Panc1 (cell line): ENCODE data around the gene USP10. TPM values are rescaled to one million over a fixed set of nuclear protein-coding genes. Genes with fewer than 3 reads are reported as not detected.

Experiments
- ATAC-seq: fragments of 200-7000 bp; cut with Tn5 transposase; 2 replicates; pipeline ENCODE4 v1.9.1; 2020; ENCODE audit warnings: mild to moderate bottlenecking, moderate library complexity
- BruUV-seq: library from RNA; stranded (reverse); fragments of 400-500 nt; replicated peaks from 2 replicates; lab custom pipeline; 2021; lab: Mats Ljungman, UMichigan
- CTCF ChIA-PET: fragments of 300-600 bp; sonication (Branson Sonifier 250); formaldehyde crosslinking; loops from one replicate; lab custom pipeline; 2022; ENCODE audit warnings: antibody characterized with exemption; lab: Charles Lee
- POLR2A ChIA-PET: fragments of 300-600 bp; sonication (Branson Sonifier 250); formaldehyde crosslinking; loops from one replicate; lab custom pipeline; 2022; ENCODE audit warnings: antibody characterized with exemption; lab: Charles Lee
- DNase-seq: peaks from one replicate; pipeline ENCODE4 v3.0.0-alpha.2; 2010; ENCODE audit warnings: low read depth, low spot score
- H3K27ac ChIP-seq: 2 replicates; pipeline ENCODE4 v1.5.1; 2011; ENCODE audit warnings: mild to moderate bottlenecking, low read length, inconsistent platforms
- H3K27me3 ChIP-seq: fragments of 200-500 bp; sonication (Bioruptor generic); 2 replicates; pipeline ENCODE4 v1.6.0; 2014; ENCODE audit warnings: low read length, inconsistent platforms; ENCODE audit not compliant: control insufficient read depth, insufficient read depth
- H3K36me3 ChIP-seq: fragments of 200-500 bp; sonication (Bioruptor generic); 2 replicates; pipeline ENCODE4 v1.5.1; 2014; ENCODE audit warnings: inconsistent platforms, mild to moderate bottlenecking, low read length, moderate library complexity; ENCODE audit not compliant: control insufficient read depth, insufficient read depth
- H3K4me1 ChIP-seq: 2 replicates; pipeline ENCODE4 v1.5.1; 2011; ENCODE audit warnings: inconsistent platforms, mild to moderate bottlenecking, low read length, moderate library complexity; ENCODE audit not compliant: control insufficient read depth, insufficient read depth
- H3K4me3 ChIP-seq, 2 experiments: 2 replicates each; pipeline ENCODE4 v1.5.1; 2011 to 2012; ENCODE audit warnings: low read depth in 2 of 2, low read length in 2 of 2, mild to moderate bottlenecking in 2 of 2, inconsistent platforms in 1 of 2, moderate library complexity in 1 of 2
- H3K9me3 ChIP-seq: fragments of 200-500 bp; sonication (Bioruptor generic); 2 replicates; pipeline ENCODE4 v1.5.1; 2014; ENCODE audit warnings: low read depth, mild to moderate bottlenecking, inconsistent platforms, low read length, moderate library complexity; ENCODE audit not compliant: control insufficient read depth, insufficient read depth
- CTCF ChIP-seq: fragments of 450-650 bp; IDR thresholded peaks from 2 replicates; pipeline ENCODE4 v1.5.1; 2017; ENCODE audit warnings: mild to moderate bottlenecking
- POLR2AphosphoS5 ChIP-seq: IDR thresholded peaks from 2 replicates; pipeline ENCODE4 v1.6.1; 2012; ENCODE audit warnings: mild to moderate bottlenecking, low read depth, low read length, moderate library complexity
- SIN3A ChIP-seq: IDR thresholded peaks from 2 replicates; pipeline ENCODE4 v1.6.1; 2012; ENCODE audit warnings: low read depth, mild to moderate bottlenecking, low read length, moderate library complexity, borderline replicate concordance; ENCODE audit not compliant: insufficient read depth
- TCF7L2 ChIP-seq: IDR thresholded peaks from 2 replicates; pipeline ENCODE4 v1.6.1; 2011; ENCODE audit warnings: mild to moderate bottlenecking, low read depth, low read length, inconsistent platforms
- in situ Hi-C: cut with HindIII; loops from 2 replicates; pipeline ENCODE4 v1.10.0; 2016; ENCODE audit warnings: low sequenced_read_pairs, low pct_unique_long_range_greater_than_20kb
- intact Hi-C: fragments of 100-400 bp; cut with micrococcal nuclease; formaldehyde crosslinking; loops from one replicate; pipeline ENCODE4 v1.10.0; 2022; ENCODE audit not compliant: unreplicated experiment
- total RNA-seq: library from RNA; stranded (reverse); gene quantifications from one replicate; pipeline ENCODE4 v1.2.1, GENCODE V29; 2021; ENCODE audit not compliant: unreplicated experiment
- TF ChIP-seq, protein P1 (sequence below), 2 experiments: IDR thresholded peaks; 2 replicates each; pipeline ENCODE4 v1.6.1; 2011 to 2012; ENCODE audit warnings: low read depth in 2 of 2, control low read depth in 1 of 2, low read length in 1 of 2, mild to moderate bottlenecking in 1 of 2, moderate library complexity in 1 of 2; ENCODE audit not compliant: insufficient read depth in 1 of 2

Gene USP10
- total RNA-seq, 1 experiment from 2014 or later, result 77.4 TPM

- Histone ChIP-seq H3K4me3 (peak overlapping the region; percentile 27 to 47; a peak in 3 of 4 replicates), H3K9me3 (no peaks in the 10 kb centered on the region), H3K27me3 (no peaks in the 10 kb centered on the region), H3K27ac (peak overlapping the region; percentile 98), H3K4me1 (peaks cover 79% of the 10 kb centered on the region), H3K36me3 (no peaks in the 10 kb centered on the region)
- ChIA-PET CTCF (no interaction called here), POLR2A (no interaction called here)
- no TSS peak for BruUV-seq
- intact Hi-C loops (no loop called here), in situ Hi-C loops (no loop called here)
- TF ChIP-seq, protein P1, sequence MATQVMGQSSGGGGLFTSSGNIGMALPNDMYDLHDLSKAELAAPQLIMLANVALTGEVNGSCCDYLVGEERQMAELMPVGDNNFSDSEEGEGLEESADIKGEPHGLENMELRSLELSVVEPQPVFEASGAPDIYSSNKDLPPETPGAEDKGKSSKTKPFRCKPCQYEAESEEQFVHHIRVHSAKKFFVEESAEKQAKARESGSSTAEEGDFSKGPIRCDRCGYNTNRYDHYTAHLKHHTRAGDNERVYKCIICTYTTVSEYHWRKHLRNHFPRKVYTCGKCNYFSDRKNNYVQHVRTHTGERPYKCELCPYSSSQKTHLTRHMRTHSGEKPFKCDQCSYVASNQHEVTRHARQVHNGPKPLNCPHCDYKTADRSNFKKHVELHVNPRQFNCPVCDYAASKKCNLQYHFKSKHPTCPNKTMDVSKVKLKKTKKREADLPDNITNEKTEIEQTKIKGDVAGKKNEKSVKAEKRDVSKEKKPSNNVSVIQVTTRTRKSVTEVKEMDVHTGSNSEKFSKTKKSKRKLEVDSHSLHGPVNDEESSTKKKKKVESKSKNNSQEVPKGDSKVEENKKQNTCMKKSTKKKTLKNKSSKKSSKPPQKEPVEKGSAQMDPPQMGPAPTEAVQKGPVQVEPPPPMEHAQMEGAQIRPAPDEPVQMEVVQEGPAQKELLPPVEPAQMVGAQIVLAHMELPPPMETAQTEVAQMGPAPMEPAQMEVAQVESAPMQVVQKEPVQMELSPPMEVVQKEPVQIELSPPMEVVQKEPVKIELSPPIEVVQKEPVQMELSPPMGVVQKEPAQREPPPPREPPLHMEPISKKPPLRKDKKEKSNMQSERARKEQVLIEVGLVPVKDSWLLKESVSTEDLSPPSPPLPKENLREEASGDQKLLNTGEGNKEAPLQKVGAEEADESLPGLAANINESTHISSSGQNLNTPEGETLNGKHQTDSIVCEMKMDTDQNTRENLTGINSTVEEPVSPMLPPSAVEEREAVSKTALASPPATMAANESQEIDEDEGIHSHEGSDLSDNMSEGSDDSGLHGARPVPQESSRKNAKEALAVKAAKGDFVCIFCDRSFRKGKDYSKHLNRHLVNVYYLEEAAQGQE (IDR thresholded peaks at IDR 0.05; ENCODE audit: insufficient read depth in 1 of 2, low read depth in 2 of 2, low read length in 1 of 2), result no peak
- TF ChIP-seq CTCF (no peak), SIN3A (no peak), TCF7L2 (no peak), POLR2AphosphoS5 (no peak)
- DNase-seq, result no peak
- no peak for ATAC-seq
These were observed 33.0 kb downstream of the USP10 start for GRCh38 chr16:84732674-84733352.

DNA sequence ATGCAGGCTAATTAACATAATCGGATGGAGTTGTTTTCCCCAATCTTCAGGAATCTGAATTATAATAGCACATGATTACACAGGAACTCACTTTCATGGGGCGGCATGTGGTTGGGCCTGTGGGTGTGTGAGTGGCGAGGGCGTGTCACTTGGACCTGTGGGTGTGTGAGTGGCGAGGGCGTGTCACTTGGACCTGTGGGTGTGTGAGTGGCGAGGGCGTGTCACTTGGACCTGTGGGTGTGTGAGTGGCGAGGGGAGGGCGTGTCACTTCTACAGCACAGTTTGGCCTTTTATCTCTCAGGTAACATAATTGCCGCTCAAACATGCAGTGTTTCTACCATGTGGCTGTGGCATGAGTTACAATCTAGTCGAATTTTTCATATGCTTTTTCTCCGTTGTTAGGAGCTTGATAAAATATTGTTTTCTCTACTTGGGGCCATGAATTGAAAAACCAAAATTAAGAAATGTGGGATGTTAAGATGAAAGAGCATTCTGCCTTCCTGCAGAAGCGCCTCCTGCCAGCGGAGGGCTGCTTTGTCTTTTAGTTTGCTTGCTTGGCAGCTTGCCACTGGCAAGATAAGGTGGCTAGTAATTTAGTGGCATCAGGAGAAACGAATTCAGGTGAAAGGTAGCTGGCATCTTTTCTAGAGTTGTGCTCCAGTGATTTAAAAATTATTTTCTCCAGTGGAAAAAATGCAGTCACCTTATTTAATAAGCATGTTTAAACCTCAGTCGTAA, 36.2 kb downstream of the USP10 start:
- ChIA-PET CTCF (interaction anchor here (0.7 kb wide), 1 partner anchor 122 kb away, joined by 6 read pairs; no protein-coding TSS in a partner anchor), POLR2A (no interaction called here)
- BruUV-seq, result no TSS peak

More for the DNA sequence above, 36.2 kb downstream of the USP10 start:
- no peaks in the 10 kb centered on the region for H3K27me3 ChIP-seq
- no peak for DNase-seq
- TF ChIP-seq SIN3A, result no peak
- TF ChIP-seq TCF7L2, result no peak
- peak; percentile 17; the same call in 1 of the 2 replicates for TF ChIP-seq CTCF
- TF ChIP-seq, protein P1 (IDR thresholded peaks at IDR 0.05; ENCODE audit: insufficient read depth in 1 of 2, low read depth in 2 of 2, low read length in 1 of 2), result no peak
- H3K4me3 ChIP-seq, result no peak overlapping the region
- intact Hi-C loops (no loop called here), in situ Hi-C loops (no loop called here)
- no peak for ATAC-seq
- H3K4me1 ChIP-seq, result peaks cover 75% of the 10 kb centered on the region
- peak overlapping the region; percentile 98; the same call in 1 of the 2 replicates for H3K27ac ChIP-seq
- no peaks in the 10 kb centered on the region for H3K36me3 ChIP-seq
- no peaks in the 10 kb centered on the region for H3K9me3 ChIP-seq
